Activated CD4-positive, CD25-positive, alpha-beta regulatory T cell treated with anti-CD3 and anti-CD28 coated beads, Interleukin-2, amount 50 U/mL, for 24 hours (primary cell): ENCODE measurements around the gene SRGAP2B.
"Not testable (repeated sequence)": the region's sequence is repeated elsewhere in the genome, so short reads cannot be mapped to it uniquely, and the experiment has no call there.

Source experiments
- ATAC-seq, 2 donors: fragments of 150-1000 bp; cut with Tn5 transposase; one replicate each; pipeline ENCODE4 v1.10.0; 2021; ENCODE audit warnings: mild to moderate bottlenecking in 1 of 2, moderate library complexity in 1 of 2

The SRGAP2B gene

DNA sequence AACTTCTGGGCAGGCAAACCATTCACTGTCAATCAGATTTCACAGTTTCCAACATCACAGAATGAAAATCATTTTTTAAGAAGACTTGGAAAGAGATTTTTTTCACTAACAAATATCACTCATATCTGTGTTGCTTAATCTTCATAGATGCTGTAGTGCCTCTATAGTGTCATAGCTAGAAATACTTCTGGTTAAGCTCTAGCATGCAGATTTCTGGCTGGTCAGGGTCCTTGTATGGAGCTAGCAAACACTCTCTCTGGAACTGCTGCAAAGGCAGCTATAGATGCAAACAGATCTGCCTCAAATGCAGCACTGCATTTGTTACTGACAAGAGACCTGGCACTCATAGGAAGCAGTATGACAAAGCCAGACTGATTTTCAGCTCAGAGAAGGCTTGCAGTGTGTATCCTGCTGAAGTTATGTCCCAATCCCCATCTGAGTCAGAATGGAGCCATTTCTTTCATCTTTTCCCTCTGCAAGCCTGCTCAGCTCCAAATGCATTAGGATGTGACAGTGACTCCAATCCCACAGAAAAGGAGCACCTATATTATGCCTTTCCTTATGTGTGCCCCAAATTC, 99.2 kb downstream of the SRGAP2B start:
- ATAC-seq, result not testable (repeated sequence)

- not testable (repeated sequence) for ATAC-seq
These were observed 102.2 kb downstream of the SRGAP2B start for GRCh38 chr1:144992915-144993314.

GRCh38 chr1:144990611-144991010, 104.5 kb downstream of the SRGAP2B start:
- ATAC-seq, result not testable (repeated sequence)

DNA sequence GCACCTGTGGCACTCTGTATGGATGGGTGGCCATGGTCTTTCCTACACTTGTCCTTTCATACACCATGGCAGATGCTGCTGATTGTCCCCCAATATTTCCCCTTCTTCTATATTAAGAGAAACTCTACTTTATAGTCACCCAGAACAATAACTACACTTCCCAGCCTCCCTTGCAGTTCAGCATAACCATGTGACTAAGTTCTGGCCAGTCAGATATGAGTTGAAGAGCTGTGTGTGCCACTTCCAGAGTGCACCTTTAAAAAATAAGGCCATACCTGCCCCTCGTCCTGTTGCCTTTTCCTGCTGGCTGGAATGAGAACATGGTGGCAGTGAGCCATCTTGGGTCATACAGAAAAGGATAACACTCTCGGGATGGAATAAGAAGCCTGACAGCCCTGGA, 108.0 kb downstream of the SRGAP2B start:
- ATAC-seq, result not testable (repeated sequence)

DNA sequence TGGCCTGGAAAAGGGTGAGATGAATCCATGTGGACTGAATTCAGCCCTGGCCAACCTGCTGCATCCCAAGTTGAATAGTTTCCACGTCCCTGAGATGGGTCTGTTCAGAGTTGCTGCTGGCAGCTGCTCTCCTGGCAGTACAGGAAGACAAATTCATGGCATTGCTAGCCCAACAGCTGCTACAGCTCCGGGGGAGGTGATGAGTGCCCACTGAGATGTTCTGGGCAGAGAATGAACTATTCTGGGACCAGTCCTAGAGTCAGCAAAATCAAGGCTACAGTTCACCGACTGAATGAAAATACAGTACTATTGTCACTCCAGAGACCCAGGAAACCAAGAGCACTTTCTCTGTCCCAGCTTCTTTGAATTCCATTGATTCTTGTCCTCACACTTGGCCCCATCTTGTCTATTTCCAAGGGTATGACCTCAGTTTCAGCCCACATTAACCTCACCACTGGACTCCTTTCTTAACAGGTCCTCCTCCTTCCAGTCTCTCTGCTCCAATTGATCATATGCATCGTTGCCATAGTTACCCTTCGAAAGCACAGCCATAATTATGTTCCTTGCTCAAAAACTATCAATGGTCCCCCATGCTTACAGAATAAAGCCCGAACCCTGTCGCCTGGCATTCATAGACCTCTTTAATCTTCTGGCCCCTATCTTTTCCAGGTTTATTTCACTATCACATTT, 108.8 kb downstream of the SRGAP2B start:
- ATAC-seq, result not testable (repeated sequence)

GRCh38 chr1:144985550-144986170, 109.5 kb downstream of the SRGAP2B start:
- not testable (repeated sequence) for ATAC-seq

- ATAC-seq, result not testable (repeated sequence)
These were observed 112.2 kb downstream of the SRGAP2B start for GRCh38 chr1:144982802-144983525.

GRCh38 chr1:144981157-144981556, 114.0 kb downstream of the SRGAP2B start:
- ATAC-seq, result not testable (repeated sequence)

- ATAC-seq, result not testable (repeated sequence)
These were observed 115.0 kb downstream of the SRGAP2B start for GRCh38 chr1:144979960-144980595.

DNA sequence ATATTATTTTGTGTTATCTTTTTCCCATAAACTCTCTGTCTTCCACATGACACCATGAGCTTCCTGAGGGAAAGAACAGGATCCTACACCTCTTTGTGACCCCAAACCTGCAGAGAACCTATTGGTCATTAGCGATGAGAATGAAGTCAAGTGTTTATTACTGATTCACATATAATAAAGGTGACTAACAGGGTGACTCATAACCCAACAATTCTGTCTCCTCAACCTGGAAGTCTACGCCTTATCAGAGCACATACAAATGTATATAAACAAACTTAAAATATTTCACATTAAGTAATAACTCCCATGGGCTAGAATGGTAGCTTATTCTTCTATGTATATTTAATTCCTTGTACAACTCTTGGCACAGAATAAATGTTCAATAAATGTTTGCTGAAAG, 117.3 kb downstream of the SRGAP2B start:
- not testable (repeated sequence) for ATAC-seq

DNA sequence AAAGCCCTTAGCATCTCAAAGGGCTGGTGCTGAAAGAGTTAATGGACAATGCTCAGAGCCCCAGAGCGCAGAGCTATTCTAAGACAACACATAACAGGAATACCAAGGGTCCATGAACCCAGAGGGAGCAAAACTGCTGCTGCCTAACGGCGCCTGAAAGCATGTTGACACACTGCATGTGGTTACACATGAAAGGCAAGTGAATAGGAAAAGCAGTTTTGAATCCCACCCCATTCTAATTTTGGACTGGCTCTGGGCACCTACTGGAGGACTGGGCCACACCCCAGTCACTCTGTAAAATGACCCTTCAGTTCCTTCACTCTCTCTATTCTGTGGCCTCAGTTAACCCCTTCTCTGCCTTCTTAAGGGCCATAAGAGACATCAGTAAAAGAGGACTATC, 123.2 kb downstream of the SRGAP2B start:
- ATAC-seq, result not testable (repeated sequence)

GRCh38 chr1:144966488-144966887, 128.6 kb downstream of the SRGAP2B start:
- ATAC-seq, result not testable (repeated sequence)

DNA sequence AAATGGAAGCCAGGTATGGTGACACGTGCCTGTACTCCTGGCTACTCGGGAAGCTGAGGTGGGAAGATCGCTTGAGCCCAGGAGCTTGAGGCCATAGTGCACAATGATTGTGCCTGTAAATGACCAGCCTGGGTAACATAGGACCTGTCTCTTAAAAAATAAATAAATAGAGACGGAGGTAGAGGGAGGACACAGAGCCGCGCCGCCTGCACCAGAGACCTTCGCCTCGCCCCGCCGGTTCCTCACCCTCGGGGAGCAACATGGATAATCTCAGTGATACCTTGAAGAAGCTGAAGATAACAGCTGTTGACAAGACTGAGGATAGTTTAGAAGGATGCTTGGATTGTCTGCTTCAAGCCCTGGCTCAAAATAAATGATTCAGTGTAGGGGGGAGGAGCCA, 130.4 kb downstream of the SRGAP2B start:
- ATAC-seq, result not testable (repeated sequence)

- ATAC-seq, result not testable (repeated sequence)
These were observed 130.9 kb downstream of the SRGAP2B start for GRCh38 chr1:144964186-144964585.

GRCh38 chr1:144963571-144963970, 131.6 kb downstream of the SRGAP2B start:
- not testable (repeated sequence) for ATAC-seq

DNA sequence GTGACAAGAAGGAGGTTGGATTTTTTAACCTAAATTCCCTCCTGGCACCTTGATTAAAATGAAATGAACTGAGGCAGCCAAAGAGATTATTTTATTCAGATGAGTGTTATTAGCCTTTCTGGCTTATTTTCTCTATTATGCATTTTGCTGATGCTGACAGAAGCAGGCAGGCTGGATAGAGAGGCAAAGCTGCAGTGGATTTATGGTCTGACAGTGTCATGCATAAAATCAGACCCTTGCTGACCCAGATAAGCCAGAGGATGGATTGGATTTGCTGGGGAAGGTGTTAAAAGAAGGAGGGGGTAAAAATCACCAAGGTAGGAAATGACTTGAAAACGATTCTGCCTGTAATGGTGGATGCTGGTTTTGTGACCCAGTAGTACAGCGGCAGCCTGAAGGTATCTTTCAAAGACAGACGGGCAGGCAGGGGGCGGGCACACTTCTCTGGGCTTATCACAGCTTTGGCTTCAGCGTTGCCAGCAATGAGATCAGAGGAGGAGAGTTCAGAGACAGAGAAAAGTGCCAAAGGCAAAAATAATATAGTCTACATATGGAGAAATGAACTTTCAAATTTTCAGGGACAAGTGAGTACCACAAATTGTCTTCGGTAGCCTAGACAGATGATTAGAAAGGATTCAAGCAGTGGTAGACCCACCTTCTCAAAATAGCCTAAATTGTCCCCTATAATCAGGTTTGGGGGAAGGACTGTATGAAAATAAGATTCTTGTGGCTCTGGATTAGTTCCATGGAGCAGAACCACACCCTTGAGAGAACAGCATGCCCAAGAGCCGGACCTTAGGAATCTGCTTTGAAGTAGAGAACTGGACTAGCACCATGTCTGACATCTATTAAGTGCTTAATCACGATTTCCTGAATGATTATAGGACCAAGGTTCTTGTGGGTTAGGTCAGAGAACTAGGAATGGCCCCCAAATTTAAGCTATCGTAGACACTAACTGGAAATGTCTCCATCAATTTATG, 133.2 kb downstream of the SRGAP2B start:
- ATAC-seq, result not testable (repeated sequence)

GRCh38 chr1:144960929-144961488, 134.1 kb downstream of the SRGAP2B start:
- not testable (repeated sequence) for ATAC-seq

GRCh38 chr1:144948390-144948789, 146.7 kb downstream of the SRGAP2B start:
- not testable (repeated sequence) for ATAC-seq

DNA sequence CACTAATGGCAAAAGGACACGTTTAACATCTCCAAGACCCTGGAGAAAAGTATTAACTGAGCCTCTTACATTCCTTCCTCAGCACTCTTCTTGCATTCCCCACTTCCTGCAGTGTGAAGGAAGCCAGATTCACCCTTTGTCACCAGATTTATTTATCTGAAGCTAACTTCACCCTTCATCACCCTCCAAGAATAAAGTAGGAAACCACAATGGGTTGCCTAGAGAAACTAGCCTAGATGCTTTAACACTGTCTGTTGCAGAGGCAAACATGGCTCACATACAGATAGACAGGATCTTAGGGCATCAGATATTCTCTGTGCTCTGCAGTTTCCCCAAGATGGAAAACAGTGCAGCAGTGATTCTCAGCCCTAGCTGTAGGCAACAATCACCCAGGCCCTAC, 147.6 kb downstream of the SRGAP2B start:
- ATAC-seq, result not testable (repeated sequence)

- ATAC-seq, result not testable (repeated sequence)
These were observed 148.3 kb downstream of the SRGAP2B start for GRCh38 chr1:144946525-144947480.
